IMR-90 (cell line): ENCODE results near the gene TIGD4. TPM values are rescaled to one million over a fixed set of nuclear protein-coding genes. Genes with fewer than 3 reads are reported as not detected.

ENCODE experiments used
- ATAC-seq: fragments of 200-7000 bp; cut with Tn5 transposase; 2 replicates; pipeline ENCODE4 v1.9.1; 2020; ENCODE audit warnings: low read depth, mild to moderate bottlenecking, moderate library complexity
- BruUV-seq: library from RNA; stranded (reverse); fragments of 400-500 nt; replicated peaks from 2 replicates; lab custom pipeline; 2021; lab: Mats Ljungman, UMichigan
- CTCF ChIA-PET: fragments of 300-600 bp; formaldehyde crosslinking; extraction: SDS; loops from one replicate; lab custom pipeline; 2021; ENCODE audit warnings: antibody characterized with exemption; lab: Yijun Ruan, JAX
- POLR2A ChIA-PET: fragments of 300-600 bp; sonication (Branson Sonifier 250); formaldehyde crosslinking; loops from one replicate; lab custom pipeline; 2022; ENCODE audit warnings: antibody characterized with exemption; ENCODE audit not compliant: unreplicated experiment; lab: Charles Lee
- DNase-seq: peaks from one replicate; pipeline ENCODE4 v3.0.0; 2013
- H2AFZ ChIP-seq: replicated peaks from 2 replicates; pipeline ENCODE3; 2013; ENCODE audit warnings: low read length, mild to moderate bottlenecking; ENCODE audit not compliant: poor library complexity
- H2AK5ac ChIP-seq: 2 replicates; pipeline ENCODE4 v1.6.1; 2013; ENCODE audit warnings: low read depth, low read length, inconsistent platforms
- H2AK9ac ChIP-seq: replicated peaks from 2 replicates; pipeline ENCODE3; 2013; ENCODE audit warnings: mild to moderate bottlenecking, low read depth, low read length, moderate library complexity; ENCODE audit not compliant: poor library complexity
- H2BK120ac ChIP-seq: 2 replicates; pipeline ENCODE4 v1.6.1; 2013; ENCODE audit warnings: low read depth, low read length, inconsistent platforms
- H2BK15ac ChIP-seq: 3 replicates; pipeline ENCODE4 v1.6.1; 2013; ENCODE audit warnings: low read depth, low read length, inconsistent platforms
- H2BK20ac ChIP-seq: 2 replicates; pipeline ENCODE4 v1.6.1; 2013; ENCODE audit warnings: low read depth, mild to moderate bottlenecking, inconsistent platforms, low read length, moderate library complexity
- H2BK5ac ChIP-seq: 2 replicates; pipeline ENCODE4 v1.6.1; 2013; ENCODE audit warnings: mild to moderate bottlenecking, low read depth, low read length, inconsistent platforms; ENCODE audit not compliant: poor library complexity, severe bottlenecking
- H3K14ac ChIP-seq: replicated peaks from 2 replicates; pipeline ENCODE4 v1.6.1; 2013; ENCODE audit warnings: low read depth, low read length, inconsistent platforms
- H3K18ac ChIP-seq: 2 replicates; pipeline ENCODE4 v1.6.1; 2013; ENCODE audit warnings: low read depth, low read length, control low read depth
- H3K23ac ChIP-seq: 2 replicates; pipeline ENCODE4 v1.6.1; 2013; ENCODE audit warnings: low read depth, low read length, inconsistent platforms
- H3K27ac ChIP-seq: 2 replicates; pipeline ENCODE4 v1.5.1; 2013; ENCODE audit warnings: mild to moderate bottlenecking, control low read depth, low read length; ENCODE audit not compliant: insufficient read depth
- H3K27me3 ChIP-seq: 2 replicates; pipeline ENCODE4 v1.6.1; 2013; ENCODE audit warnings: low read length; ENCODE audit not compliant: control insufficient read depth, insufficient read depth
- H3K36me3 ChIP-seq: 2 replicates; pipeline ENCODE4 v1.6.1; 2013; ENCODE audit warnings: low read length, mixed read lengths; ENCODE audit not compliant: control insufficient read depth, insufficient read depth
- H3K4ac ChIP-seq: 2 replicates; pipeline ENCODE4 v1.6.1; 2013; ENCODE audit warnings: low read depth, low read length, inconsistent platforms
- H3K4me1 ChIP-seq: 2 replicates; pipeline ENCODE4 v1.6.1; 2013; ENCODE audit warnings: low read length, mixed read lengths; ENCODE audit not compliant: control insufficient read depth, insufficient read depth
- H3K4me2 ChIP-seq: 2 replicates; pipeline ENCODE4 v1.6.1; 2013; ENCODE audit warnings: low read depth, mild to moderate bottlenecking, control low read depth, low read length, moderate library complexity
- H3K4me3 ChIP-seq: 2 replicates; pipeline ENCODE4 v1.5.1; 2013; ENCODE audit warnings: low read depth, mild to moderate bottlenecking, control low read depth, low read length, moderate library complexity; ENCODE audit not compliant: insufficient read depth
- H3K56ac ChIP-seq: 2 replicates; pipeline ENCODE4 v1.6.1; 2013; ENCODE audit warnings: low read length, inconsistent platforms; ENCODE audit not compliant: insufficient read depth; ENCODE audit errors: extremely low read depth
- H3K79me1 ChIP-seq, 2 experiments: 2 replicates each; pipeline ENCODE4 v1.6.1; 2013; ENCODE audit warnings: low read length in 2 of 2, inconsistent platforms in 1 of 2, low read depth in 1 of 2
- H3K9ac ChIP-seq: 2 replicates; pipeline ENCODE4 v1.6.1; 2013; ENCODE audit warnings: low read depth, low read length, control low read depth
- H3K9me1 ChIP-seq: 2 replicates; pipeline ENCODE4 v1.6.1; 2013; ENCODE audit warnings: low read length, inconsistent platforms; ENCODE audit not compliant: insufficient read depth
- H3K9me3 ChIP-seq: 2 replicates; pipeline ENCODE4 v1.6.1; 2013; ENCODE audit warnings: low read length; ENCODE audit not compliant: control insufficient read depth, insufficient read depth
- H4K20me1 ChIP-seq: 2 replicates; pipeline ENCODE4 v1.6.1; 2013; ENCODE audit warnings: low read length, inconsistent platforms; ENCODE audit not compliant: insufficient read depth
- H4K5ac ChIP-seq: 2 replicates; pipeline ENCODE4 v1.6.1; 2013; ENCODE audit warnings: mild to moderate bottlenecking, low read depth, low read length, control low read depth
- H4K8ac ChIP-seq, 2 experiments: 2 replicates each; pipeline ENCODE4 v1.6.1; 2013; ENCODE audit warnings: low read depth in 2 of 2, low read length in 2 of 2, control low read depth in 1 of 2, inconsistent platforms in 1 of 2
- H4K91ac ChIP-seq: 2 replicates; pipeline ENCODE4 v1.6.1; 2013; ENCODE audit warnings: low read depth, low read length, inconsistent platforms; ENCODE audit not compliant: insufficient read depth
- BHLHE40 ChIP-seq: fragments of 150-350 bp; IDR thresholded peaks from 2 replicates; pipeline ENCODE4 v1.6.1; 2016; ENCODE audit warnings: mild to moderate bottlenecking, low read depth, low read length
- CEBPB ChIP-seq: IDR thresholded peaks from 2 replicates; pipeline ENCODE4 v1.6.1; 2012; ENCODE audit warnings: low read depth, low read length, improper control_type of control experiment
- CHD1 ChIP-seq: IDR thresholded peaks from 2 replicates; pipeline ENCODE4 v1.6.1; 2012; ENCODE audit warnings: low read depth, low read length, improper control_type of control experiment
- FOS ChIP-seq: fragments of 150-350 bp; IDR thresholded peaks from 2 replicates; pipeline ENCODE4 v1.6.1; 2016; ENCODE audit warnings: low read depth, low read length
- MAFK ChIP-seq: IDR thresholded peaks from 2 replicates; pipeline ENCODE4 v1.6.1; 2012; ENCODE audit warnings: low read depth, low read length, improper control_type of control experiment
- MAZ ChIP-seq: IDR thresholded peaks from 2 replicates; pipeline ENCODE4 v1.6.1; 2012; ENCODE audit warnings: low read depth, mild to moderate bottlenecking, low read length, improper control_type of control experiment, moderate library complexity, borderline replicate concordance
- MXI1 ChIP-seq: IDR thresholded peaks from 2 replicates; pipeline ENCODE4 v1.6.1; 2012; ENCODE audit warnings: low read depth, mild to moderate bottlenecking, low read length, moderate library complexity, borderline replicate concordance
- NFE2L2 ChIP-seq: fragments of 150-350 bp; IDR thresholded peaks from 2 replicates; pipeline ENCODE4 v1.6.1; 2016; ENCODE audit warnings: low read depth, mild to moderate bottlenecking, low read length
- POLR2A ChIP-seq: IDR thresholded peaks from 2 replicates; pipeline ENCODE4 v1.6.1; 2012; ENCODE audit warnings: mild to moderate bottlenecking, low read depth, low read length
- RAD21 ChIP-seq: IDR thresholded peaks from 2 replicates; pipeline ENCODE4 v1.6.1; 2012; ENCODE audit warnings: low read length, improper control_type of control experiment
- RCOR1 ChIP-seq: IDR thresholded peaks from 2 replicates; pipeline ENCODE4 v1.6.1; 2012; ENCODE audit warnings: mild to moderate bottlenecking, low read length, improper control_type of control experiment; ENCODE audit not compliant: insufficient replicate concordance
- RFX5 ChIP-seq: IDR thresholded peaks from 2 replicates; pipeline ENCODE4 v1.8.0; 2012; ENCODE audit warnings: low read depth, mild to moderate bottlenecking, low read length, moderate library complexity
- SMC3 ChIP-seq: fragments of 150-350 bp; IDR thresholded peaks from 2 replicates; pipeline ENCODE4 v1.6.1; 2016; ENCODE audit warnings: low read depth, mild to moderate bottlenecking, antibody characterized with exemption, low read length, moderate library complexity
- USF2 ChIP-seq: fragments of 150-350 bp; IDR thresholded peaks from 2 replicates; pipeline ENCODE4 v1.6.1; 2017; ENCODE audit warnings: mild to moderate bottlenecking, antibody characterized with exemption, low read length, low read depth
- WGBS, 2 experiments: methylation state at CpG; one replicate each; pipeline versions ENCODE4 v1.1.5 to v1.1.7; 2013; ENCODE audit warnings: missing lambda C conversion rate in 2 of 2; ENCODE audit not compliant: insufficient read length in 1 of 2; ENCODE audit errors: extremely low coverage in 2 of 2; 5-methylcytosine and 5-hydroxymethylcytosine counted together
- dilution Hi-C: fragments of 300-500 bp; cut with HindIII; formaldehyde crosslinking; loops from one replicate; pipeline ENCODE4 v1.14.3; 2018; ENCODE audit warnings: low sequenced_read_pairs; ENCODE audit not compliant: unreplicated experiment
- in situ Hi-C: fragments of 300-500 bp; cut with MboI; formaldehyde crosslinking; loops from 3 replicates; pipeline ENCODE4 v1.14.3; 2019; ENCODE audit warnings: low sequenced_read_pairs, inconsistent platforms, mixed read lengths
- intact Hi-C: fragments of 100-400 bp; cut with micrococcal nuclease; formaldehyde crosslinking; loops from 2 replicates; pipeline ENCODE4 v1.10.0; 2022
- polyA plus RNA-seq, 3 experiments: library from polyadenylated mRNA; depleted of rRNA; stranded (reverse); fragments of >200 nt; gene quantifications; 2 replicates each; pipeline ENCODE4 v1.2.3, GENCODE V29; 2012; ENCODE audit warnings: low replicate concordance in 1 of 3
- total RNA-seq: library from RNA; depleted of rRNA; stranded (reverse); fragments of >200 nt; gene quantifications from 2 replicates; pipeline ENCODE4 v1.2.3, GENCODE V29; 2012
- TF ChIP-seq, protein P1 (sequence below): conservative IDR thresholded peaks from 2 replicates; pipeline ENCODE4 v1.5.1; 2012; ENCODE audit warnings: mild to moderate bottlenecking, low read depth, low read length, improper control_type of control experiment
- TF ChIP-seq, protein P2 (sequence below): fragments of 150-350 bp; IDR thresholded peaks from 2 replicates; pipeline ENCODE4 v1.6.1; 2016; ENCODE audit warnings: low read depth, mild to moderate bottlenecking, low read length, moderate library complexity, borderline replicate concordance

The TIGD4 gene
- total and polyA plus RNA-seq, 2 of the 4 experiments (the other 2 are of a cell fraction) = 0.03 TPM; not detected in 1

DNA sequence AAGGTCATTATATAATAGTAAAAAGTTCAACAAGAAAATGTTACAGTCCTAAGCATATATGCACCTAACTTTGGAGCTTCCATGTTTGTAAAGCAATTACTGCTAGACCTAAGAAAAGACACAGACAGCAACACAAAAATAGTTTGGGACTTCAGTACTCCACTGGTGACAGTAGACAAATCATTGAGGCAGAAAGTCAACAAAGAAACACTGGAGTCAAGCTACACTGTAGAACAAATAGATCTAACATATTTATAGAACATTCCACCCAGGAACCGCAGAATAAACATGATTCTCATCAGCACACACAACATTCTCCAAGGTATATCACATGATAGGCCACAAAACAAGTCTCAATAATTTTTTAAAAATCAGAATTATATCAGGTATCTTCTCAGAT, 42.8 kb upstream of the TIGD4 start:
- no peak overlapping the region for H3K27ac ChIP-seq
- H3K14ac ChIP-seq = no peak overlapping the region
- intact Hi-C loops = no loop called here
- no peak overlapping the region for H2AK9ac ChIP-seq
- no peaks in the 10 kb centered on the region; the same call in 1 of the 2 replicates for H3K9me1 ChIP-seq
- H2BK15ac ChIP-seq = no peak overlapping the region
- H2BK20ac ChIP-seq = no peak overlapping the region
- no peak overlapping the region for H2BK5ac ChIP-seq
- no peaks in the 10 kb centered on the region for H3K4me1 ChIP-seq
- no CpG with 5 or more reads among the region's 1 CpG for WGBS, 2 experiments
- no peak overlapping the region for H3K4ac ChIP-seq
- no peak overlapping the region for H3K18ac ChIP-seq
- H4K8ac ChIP-seq = no peak overlapping the region
- H2AK5ac ChIP-seq = no peak overlapping the region
- POLR2A ChIA-PET = no interaction called here
- no peak overlapping the region for H4K91ac ChIP-seq
- no peaks in the 10 kb centered on the region for H3K9me3 ChIP-seq
- H3K56ac ChIP-seq = no peak overlapping the region
- no peak for DNase-seq
- no peak for ATAC-seq
- no peak overlapping the region for H3K9ac ChIP-seq
- no peaks in the 10 kb centered on the region for H3K27me3 ChIP-seq
- H4K20me1 ChIP-seq = no peaks in the 10 kb centered on the region; the same call in 1 of the 2 replicates
- H4K5ac ChIP-seq = no peak overlapping the region
- H3K36me3 ChIP-seq = peaks cover 2% of the 10 kb centered on the region; the same call in 1 of the 2 replicates
- no TSS peak for BruUV-seq
- H3K23ac ChIP-seq = no peak overlapping the region
- TF ChIP-seq RCOR1 (no peak), MAFK (no peak), RAD21 (no peak), CEBPB (no peak), RFX5 (no peak), POLR2A (no peak), BHLHE40 (no peak), USF2 (no peak), CHD1 (no peak), MXI1 (no peak), MAZ (no peak), FOS (no peak), NFE2L2 (no peak), SMC3 (no peak)
- TF ChIP-seq, protein P1, sequence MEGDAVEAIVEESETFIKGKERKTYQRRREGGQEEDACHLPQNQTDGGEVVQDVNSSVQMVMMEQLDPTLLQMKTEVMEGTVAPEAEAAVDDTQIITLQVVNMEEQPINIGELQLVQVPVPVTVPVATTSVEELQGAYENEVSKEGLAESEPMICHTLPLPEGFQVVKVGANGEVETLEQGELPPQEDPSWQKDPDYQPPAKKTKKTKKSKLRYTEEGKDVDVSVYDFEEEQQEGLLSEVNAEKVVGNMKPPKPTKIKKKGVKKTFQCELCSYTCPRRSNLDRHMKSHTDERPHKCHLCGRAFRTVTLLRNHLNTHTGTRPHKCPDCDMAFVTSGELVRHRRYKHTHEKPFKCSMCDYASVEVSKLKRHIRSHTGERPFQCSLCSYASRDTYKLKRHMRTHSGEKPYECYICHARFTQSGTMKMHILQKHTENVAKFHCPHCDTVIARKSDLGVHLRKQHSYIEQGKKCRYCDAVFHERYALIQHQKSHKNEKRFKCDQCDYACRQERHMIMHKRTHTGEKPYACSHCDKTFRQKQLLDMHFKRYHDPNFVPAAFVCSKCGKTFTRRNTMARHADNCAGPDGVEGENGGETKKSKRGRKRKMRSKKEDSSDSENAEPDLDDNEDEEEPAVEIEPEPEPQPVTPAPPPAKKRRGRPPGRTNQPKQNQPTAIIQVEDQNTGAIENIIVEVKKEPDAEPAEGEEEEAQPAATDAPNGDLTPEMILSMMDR = no peak
- TF ChIP-seq, protein P2, sequence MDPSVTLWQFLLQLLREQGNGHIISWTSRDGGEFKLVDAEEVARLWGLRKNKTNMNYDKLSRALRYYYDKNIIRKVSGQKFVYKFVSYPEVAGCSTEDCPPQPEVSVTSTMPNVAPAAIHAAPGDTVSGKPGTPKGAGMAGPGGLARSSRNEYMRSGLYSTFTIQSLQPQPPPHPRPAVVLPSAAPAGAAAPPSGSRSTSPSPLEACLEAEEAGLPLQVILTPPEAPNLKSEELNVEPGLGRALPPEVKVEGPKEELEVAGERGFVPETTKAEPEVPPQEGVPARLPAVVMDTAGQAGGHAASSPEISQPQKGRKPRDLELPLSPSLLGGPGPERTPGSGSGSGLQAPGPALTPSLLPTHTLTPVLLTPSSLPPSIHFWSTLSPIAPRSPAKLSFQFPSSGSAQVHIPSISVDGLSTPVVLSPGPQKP = no peak
- no peak overlapping the region for H3K4me3 ChIP-seq
- no peak overlapping the region for H2BK120ac ChIP-seq
- H2AFZ ChIP-seq = no peak overlapping the region
- H3K4me2 ChIP-seq = no peak overlapping the region
- dilution Hi-C loops = no loop called here
- peaks cover 12 to 13% of the 10 kb centered on the region in 2 experiments; a peak in 3 of 4 replicates for H3K79me1 ChIP-seq
- in situ Hi-C loops = no loop called here
- CTCF ChIA-PET = no interaction called here
